Prostate gland (tissue), 2 donors: ENCODE data around the gene HCN3.
"Not testable (repeated sequence)": the region's sequence is repeated elsewhere in the genome, so short reads cannot be mapped to it uniquely, and the experiment has no call there.

Source experiments
- POLR2A ChIP-seq: fragments of 450-650 bp; IDR thresholded peaks from one replicate; pipeline ENCODE4 v1.6.1; 2016; ENCODE audit warnings: antibody characterized with exemption, mild to moderate bottlenecking
- TF ChIP-seq, protein P1 (sequence below), 4 experiments: fragments of 200-600 bp in 2 of 4; fragments of 450-650 bp in 2 of 4; sonication (generic) in 2 of 4; IDR thresholded peaks; 1 replicate in 3 of 4; 2 replicates in 1 of 4; pipeline ENCODE4 v1.5.1; 2016 to 2019; ENCODE audit warnings: antibody characterized with exemption in 4 of 4, mild to moderate bottlenecking in 2 of 4, moderate library complexity in 2 of 4

DNA sequence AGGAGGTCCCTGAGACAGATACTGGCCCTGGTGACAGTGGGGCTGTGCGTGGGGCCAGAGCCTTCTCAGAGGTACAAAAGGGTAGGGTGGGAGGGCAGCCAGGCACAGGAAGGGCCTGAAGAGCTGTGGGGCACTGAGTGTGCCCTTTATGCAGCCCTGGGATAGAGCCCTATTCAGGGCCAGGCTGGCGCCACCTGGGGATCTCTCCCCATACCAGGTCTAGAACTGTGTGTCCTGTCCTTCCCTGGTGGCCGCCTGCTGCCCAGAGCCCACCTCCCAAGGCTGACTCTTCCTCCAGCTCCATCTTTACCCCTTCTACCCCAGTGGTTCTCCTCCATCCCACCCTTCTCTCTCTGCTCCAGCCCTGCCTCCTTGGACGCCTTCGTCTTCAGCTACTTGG, 43.8 kb upstream of the HCN3 start:
- TF ChIP-seq, protein P1, sequence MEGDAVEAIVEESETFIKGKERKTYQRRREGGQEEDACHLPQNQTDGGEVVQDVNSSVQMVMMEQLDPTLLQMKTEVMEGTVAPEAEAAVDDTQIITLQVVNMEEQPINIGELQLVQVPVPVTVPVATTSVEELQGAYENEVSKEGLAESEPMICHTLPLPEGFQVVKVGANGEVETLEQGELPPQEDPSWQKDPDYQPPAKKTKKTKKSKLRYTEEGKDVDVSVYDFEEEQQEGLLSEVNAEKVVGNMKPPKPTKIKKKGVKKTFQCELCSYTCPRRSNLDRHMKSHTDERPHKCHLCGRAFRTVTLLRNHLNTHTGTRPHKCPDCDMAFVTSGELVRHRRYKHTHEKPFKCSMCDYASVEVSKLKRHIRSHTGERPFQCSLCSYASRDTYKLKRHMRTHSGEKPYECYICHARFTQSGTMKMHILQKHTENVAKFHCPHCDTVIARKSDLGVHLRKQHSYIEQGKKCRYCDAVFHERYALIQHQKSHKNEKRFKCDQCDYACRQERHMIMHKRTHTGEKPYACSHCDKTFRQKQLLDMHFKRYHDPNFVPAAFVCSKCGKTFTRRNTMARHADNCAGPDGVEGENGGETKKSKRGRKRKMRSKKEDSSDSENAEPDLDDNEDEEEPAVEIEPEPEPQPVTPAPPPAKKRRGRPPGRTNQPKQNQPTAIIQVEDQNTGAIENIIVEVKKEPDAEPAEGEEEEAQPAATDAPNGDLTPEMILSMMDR (IDR thresholded peaks at IDR 0.05): not testable (repeated sequence)
- not testable (repeated sequence) for TF ChIP-seq POLR2A
